ENCODE measurements around the gene FBXL19.
A peak's percentile ranks its signal among the peaks of the same experiment; 100 is the strongest.
"Not testable (repeated sequence)": the region's sequence is repeated elsewhere in the genome, so short reads cannot be mapped to it uniquely, and the experiment has no call there.

The FBXL19 gene, protein sequence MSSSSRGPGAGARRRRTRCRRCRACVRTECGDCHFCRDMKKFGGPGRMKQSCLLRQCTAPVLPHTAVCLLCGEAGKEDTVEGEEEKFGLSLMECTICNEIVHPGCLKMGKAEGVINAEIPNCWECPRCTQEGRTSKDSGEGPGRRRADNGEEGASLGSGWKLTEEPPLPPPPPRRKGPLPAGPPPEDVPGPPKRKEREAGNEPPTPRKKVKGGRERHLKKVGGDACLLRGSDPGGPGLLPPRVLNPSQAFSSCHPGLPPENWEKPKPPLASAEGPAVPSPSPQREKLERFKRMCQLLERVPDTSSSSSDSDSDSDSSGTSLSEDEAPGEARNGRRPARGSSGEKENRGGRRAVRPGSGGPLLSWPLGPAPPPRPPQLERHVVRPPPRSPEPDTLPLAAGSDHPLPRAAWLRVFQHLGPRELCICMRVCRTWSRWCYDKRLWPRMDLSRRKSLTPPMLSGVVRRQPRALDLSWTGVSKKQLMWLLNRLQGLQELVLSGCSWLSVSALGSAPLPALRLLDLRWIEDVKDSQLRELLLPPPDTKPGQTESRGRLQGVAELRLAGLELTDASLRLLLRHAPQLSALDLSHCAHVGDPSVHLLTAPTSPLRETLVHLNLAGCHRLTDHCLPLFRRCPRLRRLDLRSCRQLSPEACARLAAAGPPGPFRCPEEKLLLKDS

GRCh38 chr16:30923554-30924075, at the start of gene FBXL19:
TSS of gene FBXL19 (plus strand) at chr16:30923572. CDS start at chr16:30925755, 2,183 bp downstream.
- no peak for DNase-seq

DNA sequence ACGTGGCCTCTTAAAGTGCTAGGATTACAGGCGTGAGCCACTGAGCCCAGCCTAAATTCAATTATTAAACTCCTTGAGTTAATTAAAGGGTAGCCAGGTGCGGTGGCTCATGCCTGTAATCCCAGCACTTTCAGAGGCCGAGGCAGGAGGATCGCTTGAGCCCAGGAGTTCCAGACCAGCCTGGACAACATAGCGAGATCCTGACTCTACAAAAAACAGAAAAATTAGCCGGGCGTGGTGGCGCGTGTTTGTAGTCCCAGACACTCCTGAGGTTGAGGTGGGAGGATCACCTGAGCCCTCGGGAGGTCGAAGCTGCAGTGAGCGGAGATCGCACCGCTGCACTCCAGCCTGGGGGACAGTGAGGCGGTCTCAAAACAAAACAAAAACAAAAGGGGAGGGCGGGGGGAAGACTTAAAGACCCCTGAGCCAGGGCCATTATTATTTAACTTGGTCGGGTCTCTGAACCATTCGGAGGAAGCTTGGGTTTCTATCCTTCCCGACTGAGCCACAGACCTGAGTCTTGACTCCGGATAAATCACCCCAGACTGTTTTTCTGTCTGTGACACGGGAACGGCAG, 49.0 kb upstream of the FBXL19 start:
- no peak for DNase-seq

- DNase-seq, result peak; percentile 90
Observed at GRCh38 chr16:30874821-30875717, 48.3 kb upstream of the FBXL19 start.

GRCh38 chr16:30875871-30876801, 47.2 kb upstream of the FBXL19 start:
- DNase-seq, result peak; percentile 17

GRCh38 chr16:30876867-30877266, 46.5 kb upstream of the FBXL19 start:
- DNase-seq, result no peak

GRCh38 chr16:30882429-30883310, 40.7 kb upstream of the FBXL19 start:
- DNase-seq, result no peak

DNA sequence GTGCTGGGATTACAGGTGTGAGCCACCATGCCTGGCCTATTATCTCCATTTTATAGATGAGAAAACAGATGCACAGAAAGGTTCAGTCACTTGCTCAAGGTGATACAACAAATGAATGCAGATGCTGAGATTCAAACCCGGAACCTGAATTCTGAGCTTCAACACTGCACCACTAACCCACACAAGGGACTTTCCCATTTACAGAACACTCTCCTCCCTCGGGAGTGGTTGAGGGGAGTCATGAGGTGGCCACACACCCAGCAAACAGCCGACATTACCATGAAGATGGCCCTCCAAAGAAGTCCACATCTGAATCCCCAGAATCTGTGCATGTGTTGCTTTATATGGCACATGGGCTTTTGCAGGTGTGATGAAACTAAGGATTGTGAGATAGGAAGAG, 38.6 kb upstream of the FBXL19 start:
- DNase-seq, result no peak

- no peak for DNase-seq
Observed at GRCh38 chr16:30885196-30885595, 38.2 kb upstream of the FBXL19 start.

DNA sequence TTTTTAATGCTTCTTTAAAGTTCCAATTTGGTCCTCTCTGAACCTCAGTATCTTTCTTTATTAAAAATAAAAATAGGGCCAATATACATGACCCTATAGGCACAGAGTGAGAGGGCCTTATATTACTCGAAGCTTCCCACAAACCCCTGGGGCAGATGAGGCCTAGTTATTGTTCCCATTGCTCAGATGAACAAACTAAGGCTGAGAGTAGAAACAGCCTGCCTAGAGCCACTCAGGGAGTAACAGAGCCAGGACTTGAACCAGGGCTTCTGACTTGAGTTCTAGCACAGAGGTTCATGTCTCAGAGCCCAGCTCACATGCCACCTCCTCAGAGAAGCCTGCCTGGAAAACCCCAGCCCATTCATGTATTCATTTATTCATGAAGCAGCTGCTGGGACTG, 37.2 kb upstream of the FBXL19 start:
- DNase-seq, result no peak

DNA sequence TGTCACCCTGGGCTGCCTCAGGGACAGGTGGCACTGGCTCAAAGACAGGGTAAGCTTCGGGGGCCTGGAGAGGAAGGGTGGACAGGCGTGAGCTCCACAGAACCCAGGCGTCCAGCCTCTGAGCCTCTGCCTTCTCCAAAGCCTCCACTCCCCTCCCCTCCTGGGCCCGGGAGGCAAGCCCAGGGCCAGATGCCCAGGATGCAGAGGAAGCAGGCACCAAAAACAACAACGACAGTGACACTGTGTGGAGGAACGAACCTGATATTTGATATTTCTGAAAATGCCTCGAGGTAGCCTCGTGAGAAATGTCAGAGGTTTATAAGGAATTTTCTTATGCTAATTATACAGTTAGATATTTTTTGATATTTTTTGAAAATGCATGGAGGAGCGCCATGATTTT, 35.4 kb upstream of the FBXL19 start:
- no peak for DNase-seq

DNA sequence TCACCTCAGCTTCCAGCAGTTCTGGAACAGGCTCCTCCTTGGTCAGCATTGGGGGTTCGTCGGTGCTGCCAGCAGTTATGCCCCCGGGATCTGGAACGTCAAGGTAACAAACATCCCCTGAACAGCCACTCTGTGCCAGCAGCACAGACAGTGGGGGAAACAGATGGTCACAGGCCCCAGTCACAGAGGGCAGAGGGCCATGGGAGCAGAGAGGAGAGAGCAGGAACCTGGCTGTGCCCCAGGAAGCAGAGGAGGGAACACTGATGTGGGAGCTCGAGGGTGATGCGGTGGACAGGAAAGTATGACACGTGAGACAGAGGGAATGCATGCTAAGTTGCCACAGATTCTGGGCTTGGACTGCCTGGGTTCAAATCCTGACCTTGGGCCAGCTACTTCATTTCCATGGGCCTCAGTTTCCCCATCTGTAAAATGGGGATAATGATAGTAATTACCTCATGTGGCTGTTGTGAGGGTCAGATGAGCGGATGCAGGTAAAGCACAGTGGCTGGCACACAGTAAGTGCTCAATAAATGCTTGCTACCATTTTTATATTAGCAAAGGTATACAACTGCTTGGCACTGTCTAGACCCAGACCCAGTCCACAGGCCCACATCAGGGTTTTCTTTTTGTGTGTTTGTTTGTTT, 34.4 kb upstream of the FBXL19 start:
- no peak for DNase-seq

GRCh38 chr16:30889721-30890120, 33.7 kb upstream of the FBXL19 start:
- no peak for DNase-seq

GRCh38 chr16:30891043-30891823, 32.1 kb upstream of the FBXL19 start:
- not testable (repeated sequence) for DNase-seq

- no peak for DNase-seq
Observed at GRCh38 chr16:30892670-30893416, 30.5 kb upstream of the FBXL19 start.

GRCh38 chr16:30893417-30893743, 30.0 kb upstream of the FBXL19 start:
- no peak for DNase-seq

DNA sequence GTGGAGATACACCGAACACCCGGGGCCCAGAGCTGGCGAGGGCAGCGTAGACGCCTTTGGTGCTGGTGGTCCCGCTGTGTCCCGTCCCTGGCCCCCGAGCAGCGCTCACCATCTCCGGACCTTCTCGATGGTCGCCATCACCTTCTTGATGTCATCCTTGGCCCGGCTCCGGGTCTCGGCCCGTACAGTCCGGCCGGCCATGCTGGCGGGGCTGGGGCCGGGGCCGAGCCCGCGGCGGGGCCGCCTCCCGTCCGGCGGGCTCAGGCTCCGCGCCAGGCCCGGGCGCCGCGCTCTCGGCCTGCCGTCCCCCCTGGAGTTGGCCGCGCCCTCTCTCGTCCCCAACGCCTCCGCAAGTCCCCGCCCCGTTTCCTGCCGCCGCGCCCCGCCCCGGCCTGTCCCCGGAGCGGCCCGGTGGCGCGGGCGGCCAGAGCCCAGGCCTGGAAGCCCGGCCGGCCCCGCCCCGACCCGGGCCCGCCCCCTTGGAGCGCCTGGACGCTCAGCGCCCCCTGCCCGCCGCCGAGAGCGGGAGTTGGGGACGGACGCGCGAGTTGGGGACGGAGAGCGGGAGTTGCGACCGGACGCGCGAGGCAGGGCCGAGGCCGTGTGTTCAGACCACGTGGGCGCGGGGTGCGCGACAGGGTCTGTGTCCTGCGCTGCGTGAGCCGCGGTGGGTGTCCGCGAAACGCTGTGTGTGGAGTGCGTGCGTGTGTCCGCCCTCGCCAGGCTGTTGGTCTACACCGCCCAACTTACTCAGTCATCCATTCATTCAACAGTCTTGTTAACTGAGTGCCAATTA, 29.4 kb upstream of the FBXL19 start, which contains the start of gene BCL7C:
BCL7C (minus strand) TSS at position 334 of the 796 bp plus-strand sequence; CDS start at position 201, 133 bp downstream.
- DNase-seq, result peak; percentile 93

Measured in fibroblast of skin of right biceps (primary cell).